GM12878 (cell line): ENCODE data around the gene AMN. TPM values are rescaled to one million over a fixed set of nuclear protein-coding genes. Genes with fewer than 3 reads are reported as not detected.

ENCODE experiments used
- ATAC-seq: fragments of 200-7000 bp; cut with Tn5 transposase; 3 replicates; pipeline ENCODE4 v1.9.1; 2020; ENCODE audit warnings: mild to moderate bottlenecking, moderate library complexity
- BruUV-seq: library from RNA; stranded (reverse); fragments of 400-500 nt; replicated peaks from 2 replicates; lab custom pipeline; 2021; lab: Mats Ljungman, UMichigan
- CTCF ChIA-PET: fragments of 300-600 bp; sonication (Branson Sonifier 250); formaldehyde crosslinking; extraction: SDS; loops from one replicate; lab custom pipeline; 2021; ENCODE audit warnings: inconsistent platforms; lab: Yijun Ruan, JAX
- POLR2A ChIA-PET: fragments of 350-600 bp; formaldehyde crosslinking; extraction: SDS; loops from one replicate; lab custom pipeline; 2021; ENCODE audit warnings: inconsistent platforms; lab: Charles Lee
- RAD21 ChIA-PET: fragments of 300-600 bp; sonication (Branson Sonifier 250); formaldehyde crosslinking; loops from one replicate; lab custom pipeline; 2023; ENCODE audit warnings: antibody characterized with exemption; ENCODE audit not compliant: unreplicated experiment; lab: Charles Lee
- SMC1A ChIA-PET: fragments of 300-600 bp; sonication (Branson Sonifier 250); formaldehyde crosslinking; loops from one replicate; lab custom pipeline; 2023; ENCODE audit not compliant: unreplicated experiment, uncharacterized antibody; lab: Charles Lee
- DNase-seq: peaks from one replicate; pipeline ENCODE4 v3.0.0-alpha.2; 2011; ENCODE audit warnings: low read depth, low spot score
- FAIRE-seq: peaks from 3 replicates; lab custom pipeline; 2011; peaks lifted over from hg19 to GRCh38; lab: Jason Lieb, UNC
- H2AFZ ChIP-seq: 2 replicates; pipeline ENCODE4 v1.6.0; 2011; ENCODE audit warnings: low read depth, low read length, control low read depth; ENCODE audit not compliant: control insufficient read depth
- H3K27ac ChIP-seq: 2 replicates; pipeline ENCODE4 v1.5.1; 2011; ENCODE audit warnings: control low read depth; ENCODE audit not compliant: control insufficient read depth, insufficient read depth
- H3K27me3 ChIP-seq, 2 experiments: replicated peaks in 1 of 2; 2 replicates each; pipeline versions ENCODE4 v1.6.0 to v1.6.1; 2011; ENCODE audit warnings: low read length in 1 of 2; ENCODE audit not compliant: control insufficient read depth in 2 of 2, insufficient read depth in 2 of 2
- H3K36me3 ChIP-seq, 2 experiments: 2 replicates each; pipeline ENCODE4 v1.5.1; 2011; ENCODE audit warnings: low read length in 1 of 2; ENCODE audit not compliant: control insufficient read depth in 2 of 2, insufficient read depth in 2 of 2
- H3K4me1 ChIP-seq: 2 replicates; pipeline ENCODE4 v1.6.1; 2011; ENCODE audit warnings: mild to moderate bottlenecking, low read length, moderate library complexity, mixed read lengths; ENCODE audit not compliant: control insufficient read depth, insufficient read depth
- H3K4me2 ChIP-seq: 2 replicates; pipeline ENCODE4 v1.6.0; 2011; ENCODE audit warnings: control low read depth; ENCODE audit not compliant: control insufficient read depth, insufficient read depth
- H3K4me3 ChIP-seq: fragments of 200-600 bp; sonication (generic); 2 replicates; pipeline ENCODE4 v1.5.1; 2016
- H3K79me2 ChIP-seq: 2 replicates; pipeline ENCODE4 v1.6.0; 2011; ENCODE audit warnings: low read length; ENCODE audit not compliant: control insufficient read depth, insufficient read depth
- H3K9ac ChIP-seq: 2 replicates; pipeline ENCODE4 v1.8.0; 2011; ENCODE audit warnings: low read length, control low read depth, mixed read lengths; ENCODE audit not compliant: control insufficient read depth, insufficient read depth
- H3K9me3 ChIP-seq: replicated peaks from 3 replicates; pipeline ENCODE4 v1.5.1; 2011; ENCODE audit warnings: mild to moderate bottlenecking, low read length; ENCODE audit not compliant: control insufficient read depth, insufficient read depth
- H4K20me1 ChIP-seq: 2 replicates; pipeline ENCODE4 v1.6.0; 2011; ENCODE audit not compliant: control insufficient read depth, insufficient read depth
- CBFB ChIP-seq: IDR thresholded peaks from 2 replicates; pipeline ENCODE4 v1.6.1; 2016; ENCODE audit warnings: antibody characterized with exemption, low read depth
- CBX5 ChIP-seq: sonication (generic); IDR thresholded peaks from 2 replicates; pipeline ENCODE4 v1.6.1; 2016; ENCODE audit warnings: low read depth, moderate library complexity, mild to moderate bottlenecking, inconsistent platforms
- CHD2 ChIP-seq: IDR thresholded peaks from 2 replicates; pipeline ENCODE4 v1.6.1; 2011; ENCODE audit warnings: low read depth, low read length, improper control_type of control experiment, borderline replicate concordance
- CREB1 ChIP-seq: IDR thresholded peaks from 2 replicates; pipeline ENCODE4 v1.6.1; 2012; ENCODE audit warnings: low read depth, mild to moderate bottlenecking, inconsistent platforms
- DPF2 ChIP-seq: fragments of 450-650 bp; IDR thresholded peaks from 2 replicates; pipeline ENCODE4 v1.6.1; 2017; ENCODE audit warnings: mild to moderate bottlenecking
- HDGF ChIP-seq: fragments of 450-650 bp; IDR thresholded peaks from 2 replicates; pipeline ENCODE4 v1.6.1; 2016; ENCODE audit warnings: antibody characterized with exemption
- IRF4 ChIP-seq: IDR thresholded peaks from 2 replicates; pipeline ENCODE4 v1.6.1; 2011; ENCODE audit warnings: low read depth, low read length
- JUNB ChIP-seq: IDR thresholded peaks from 2 replicates; pipeline ENCODE4 v1.6.1; 2016; ENCODE audit warnings: antibody characterized with exemption, mild to moderate bottlenecking
- NR2C1 ChIP-seq: fragments of 450-650 bp; IDR thresholded peaks from 2 replicates; pipeline ENCODE4 v1.6.1; 2017; ENCODE audit warnings: antibody characterized with exemption, mild to moderate bottlenecking, moderate library complexity
- PML ChIP-seq: IDR thresholded peaks from 2 replicates; pipeline ENCODE4 v1.6.1; 2012; ENCODE audit warnings: low read length, inconsistent platforms
- RAD21 ChIP-seq: IDR thresholded peaks from 2 replicates; pipeline ENCODE4 v1.6.1; 2011; ENCODE audit warnings: mild to moderate bottlenecking, low read depth, low read length, moderate library complexity; ENCODE audit not compliant: insufficient read depth
- RELA ChIP-seq: fragments of 450-650 bp; IDR thresholded peaks from 2 replicates; pipeline ENCODE4 v1.8.0; 2014; ENCODE audit warnings: borderline replicate concordance; ENCODE audit not compliant: partially characterized antibody
- SMAD5 ChIP-seq: IDR thresholded peaks from 2 replicates; pipeline ENCODE4 v1.6.1; 2016; ENCODE audit warnings: antibody characterized with exemption, low read depth
- SP1 ChIP-seq: IDR thresholded peaks from one replicate; pipeline ENCODE4 v1.6.1; 2011; ENCODE audit warnings: low read depth, low read length
- SREBF2 ChIP-seq: IDR thresholded peaks from 2 replicates; pipeline ENCODE4 v1.6.1; 2012; ENCODE audit warnings: mild to moderate bottlenecking, low read length
- TARDBP ChIP-seq: IDR thresholded peaks from 2 replicates; pipeline ENCODE4 v1.6.1; 2016; ENCODE audit warnings: borderline replicate concordance
- YY1 ChIP-seq: IDR thresholded peaks from 2 replicates; pipeline ENCODE4 v1.6.1; 2011; ENCODE audit warnings: low read depth, mild to moderate bottlenecking, low read length
- ZBTB11 ChIP-seq: fragments of 450-650 bp; formaldehyde crosslinking; IDR thresholded peaks from 2 replicates; pipeline ENCODE4 v1.5.0; 2022; ENCODE audit warnings: mild to moderate bottlenecking, missing genetic modification characterization
- WGBS: methylation state at CpG from one replicate; pipeline ENCODE4 v1.1.6; 2016; ENCODE audit warnings: low lambda C conversion rate; ENCODE audit not compliant: insufficient replicate concordance, insufficient coverage; ENCODE audit errors: missing lambda C conversion rate; 5-methylcytosine and 5-hydroxymethylcytosine counted together
- in situ Hi-C: fragments of 300-500 bp; cut with MboI; formaldehyde crosslinking; loops from 9 replicates; pipeline ENCODE4 v1.14.3; 2018; ENCODE audit warnings: mixed read lengths
- intact Hi-C: fragments of 100-400 bp; cut with micrococcal nuclease; formaldehyde crosslinking; loops from one replicate; pipeline ENCODE4 v1.14.2; 2022; ENCODE audit not compliant: unreplicated experiment
- polyA plus RNA-seq, 11 experiments: library from polyadenylated mRNA; depleted of rRNA in 4 of 11; unstranded in 6 of 11; stranded (reverse) in 5 of 11; fragments of >200 nt; fragmentation: Nextera tagmentation in 4 of 11; fragmentation: Illumina TruSeq in 1 of 11; extraction: Ambion mirVana in 4 of 11; extraction: Trizol in 1 of 11; gene quantifications; 1 replicate in 1 of 11; 2 replicates in 10 of 11; pipeline versions ENCODE4 v1.2.1 to v1.2.3, GENCODE V29; 2011 to 2016; ENCODE audit warnings: inconsistent platforms in 2 of 11, missing spikeins in 2 of 11, low read depth in 1 of 11
- total RNA-seq, 4 experiments: library from RNA; depleted of rRNA in 3 of 4; stranded (reverse); fragments of >200 nt in 3 of 4; fragmentation: Illumina TruSeq in 1 of 4; extraction: Trizol in 1 of 4; gene quantifications; 2 replicates each; pipeline versions ENCODE4 v1.2.1 to v1.2.3, GENCODE V29; 2013 to 2021

AMN gene
- total and polyA plus RNA-seq, 10 of the 15 experiments (the other 5 are each of a cell fraction or from before 2014, with no cell fraction given), result 0.03 to 0.33 (median 0.11) TPM; not detected in 6

DNA sequence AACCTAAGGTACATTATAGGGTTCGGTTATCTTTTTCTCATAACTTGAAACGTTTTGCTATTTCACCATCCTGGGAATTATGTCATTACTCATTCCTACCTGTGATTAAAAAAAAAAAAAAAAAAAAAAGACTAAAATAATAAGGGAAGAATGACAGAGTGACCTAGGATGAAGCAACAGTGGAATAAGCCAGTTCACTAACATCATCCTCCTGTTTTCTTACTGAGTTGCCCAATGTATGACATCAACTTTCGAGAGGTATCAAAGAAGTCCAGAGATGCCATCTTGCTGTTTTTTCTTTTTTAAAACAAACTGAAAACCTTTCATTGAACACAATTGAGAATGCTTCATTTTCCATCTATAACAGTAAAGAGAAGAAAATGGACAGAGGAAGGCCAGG is 42.8 kb downstream of the AMN start (continued):
- TF ChIP-seq ZBTB11 (CRISPR knock-in tag) (no peak), SP1 (no peak), CBX5 (no peak), IRF4 (no peak), TARDBP (no peak), RELA (no peak), NR2C1 (no peak), JUNB (no peak), SMAD5 (no peak)

GRCh38 chr14:102965971-102966655 is 43.6 kb downstream of the AMN start:
- H2AFZ ChIP-seq, result no peak overlapping the region
- ATAC-seq, result no peak
- intact Hi-C loops (no loop called here), in situ Hi-C loops (no loop called here)
- no peaks in the 10 kb centered on the region for H4K20me1 ChIP-seq
- ChIA-PET CTCF (interaction anchor here (2.0 kb wide), 1 partner anchor 272 kb away, joined by 5 read pairs; no protein-coding TSS in a partner anchor), RAD21 (no interaction called here), SMC1A (interaction anchor here (0.7 kb wide), 1 partner anchor 30 kb away, joined by 3 read pairs; no protein-coding TSS in a partner anchor), POLR2A (no interaction called here)
- H3K27me3 ChIP-seq, result no peaks in the 10 kb centered on the region
- no peak overlapping the region for H3K4me2 ChIP-seq
- no peak for FAIRE-seq
- WGBS, result 70% methylated on average over 17 of the region's 20 CpGs
- H3K79me2 ChIP-seq, result no peaks in the 10 kb centered on the region
- no peaks in the 10 kb centered on the region for H3K9me3 ChIP-seq
- no peak overlapping the region for H3K27ac ChIP-seq
- no peak overlapping the region for H3K4me3 ChIP-seq
- no peak for DNase-seq
- no peak overlapping the region for H3K9ac ChIP-seq
- peaks cover 17 to 20% of the 10 kb centered on the region in 2 experiments for H3K36me3 ChIP-seq
- BruUV-seq, result no TSS peak
- no peaks in the 10 kb centered on the region for H3K4me1 ChIP-seq
- no peak for TF ChIP-seq CHD2
- no peak for TF ChIP-seq CBFB
- TF ChIP-seq RAD21, result no peak
- TF ChIP-seq PML, result no peak
- no peak for TF ChIP-seq YY1
- TF ChIP-seq CREB1, result no peak
- no peak for TF ChIP-seq SREBF2
- TF ChIP-seq DPF2, result no peak
- TF ChIP-seq ZBTB11 (CRISPR knock-in tag), result no peak
- TF ChIP-seq HDGF, result no peak
